ENCODE results near the gene CSGALNACT2. TPM values are rescaled to one million over a fixed set of nuclear protein-coding genes. Genes with fewer than 3 reads are reported as not detected.

CSGALNACT2 gene
- total and polyA plus RNA-seq, 9 of the 15 experiments (the other 6 are each of a cell fraction or from before 2014, with no cell fraction given) = 1.4 to 7.3 (median 3.5) TPM

- no peaks in the 10 kb centered on the region for H3K79me2 ChIP-seq (ENCODE audit: control insufficient read depth, insufficient read depth, low read length)
- BruUV-seq (replicated peaks) = no TSS peak
- DNase-seq (ENCODE audit: extremely low read depth in 1 of 4, low spot score in 3 of 4) (no peak), FAIRE-seq (no peak), ATAC-seq (no peak)
- H3K4me1 ChIP-seq (replicated peaks in 1 of 2; ENCODE audit: control insufficient read depth in 2 of 2, insufficient read depth in 2 of 2, low read length in 2 of 2) = peaks cover 0 to 7% of the 10 kb centered on the region in 2 experiments; a peak in 2 of 5 replicates
- no peak overlapping the region for H3K4me3 ChIP-seq
- H3K9ac ChIP-seq (ENCODE audit: insufficient read depth in 1 of 2, low read depth in 2 of 2, low read length in 2 of 2) = no peak overlapping the region
- H3K4me2 ChIP-seq (ENCODE audit: insufficient read depth, low read length) = no peak overlapping the region
- H4K20me1 ChIP-seq (replicated peaks; ENCODE audit: control insufficient read depth, insufficient read depth, low read length) = no peaks in the 10 kb centered on the region
- H3K36me3 ChIP-seq (ENCODE audit: control insufficient read depth, insufficient read depth, low read length) = peaks cover 5% of the 10 kb centered on the region; the same call in 2 of the 3 replicates
- H3K27me3 ChIP-seq (ENCODE audit: control insufficient read depth in 2 of 2, insufficient read depth in 2 of 2, low read length in 2 of 2) = no peaks in the 10 kb centered on the region; a peak in 1 of 5 replicates
- H3K9me3 ChIP-seq (replicated peaks; ENCODE audit: control insufficient read depth, insufficient read depth, low read depth, low read length) = no peaks in the 10 kb centered on the region
- in situ Hi-C loops (cut with MboI) = no loop called here
- intact Hi-C loops (cut with micrococcal nuclease) = no loop called here
- H2AFZ ChIP-seq (ENCODE audit: low read depth, low read length) = no peak overlapping the region
- H3K9me1 ChIP-seq (ENCODE audit: control insufficient read depth, insufficient read depth, low read length) = no peaks in the 10 kb centered on the region
- ChIA-PET POLR2A (no interaction called here), CTCF (ENCODE audit: low intra/inter-chr PET ratio) (no interaction called here)
- no peak overlapping the region for H3K27ac ChIP-seq (ENCODE audit: extremely low read depth, low read depth, low read length)
- no peak for TF ChIP-seq KLF16 (IDR thresholded peaks at IDR 0.05)
- TF ChIP-seq ZNF165 (CRISPR knock-in tag; IDR thresholded peaks at IDR 0.05; ENCODE audit: borderline replicate concordance) = no peak
- no peak for TF ChIP-seq SMARCA4 (IDR thresholded peaks at IDR 0.05)
- no peak for TF ChIP-seq JUN (IDR thresholded peaks at IDR 0.05; ENCODE audit: borderline replicate concordance, low read depth, low read length)
- TF ChIP-seq JUN (CRISPR knock-in tag; IDR thresholded peaks at IDR 0.05; ENCODE audit: borderline replicate concordance) = no peak
- no peak for TF ChIP-seq CSDE1 (IDR thresholded peaks at IDR 0.05)
- no peak for TF ChIP-seq ZNF668 (CRISPR knock-in tag; IDR thresholded peaks at IDR 0.05)
- TF ChIP-seq ZNF589 (CRISPR knock-in tag; IDR thresholded peaks at IDR 0.05; ENCODE audit: low read depth) = no peak
- no peak for TF ChIP-seq BRCA1 (IDR thresholded peaks at IDR 0.05)
- TF ChIP-seq BRCA1 (CRISPR knock-in tag; IDR thresholded peaks at IDR 0.05) = no peak
- no peak for TF ChIP-seq TGIF2 (CRISPR knock-in tag; IDR thresholded peaks at IDR 0.05)
- TF ChIP-seq CREBBP (IDR thresholded peaks at IDR 0.05; ENCODE audit: low read depth, low read length) = no peak
- no peak for TF ChIP-seq PHB (CRISPR knock-in tag; IDR thresholded peaks at IDR 0.05)
- no peak for TF ChIP-seq CBX8 (IDR thresholded peaks at IDR 0.05; ENCODE audit: borderline replicate concordance, extremely low read depth, low read depth, low read length, poor library complexity, severe bottlenecking)
- TF ChIP-seq ZNF232 (CRISPR knock-in tag; IDR thresholded peaks at IDR 0.05) = no peak
- no peak for TF ChIP-seq KDM4B (IDR thresholded peaks at IDR 0.05; ENCODE audit: borderline replicate concordance in 2 of 2, low read depth in 1 of 2)
- no peak for TF ChIP-seq ZNF518B (CRISPR knock-in tag; IDR thresholded peaks at IDR 0.05)
These were observed 52.0 kb downstream of the CSGALNACT2 start for GRCh38 chr10:43190289-43190688.
